Middle frontal gyrus (tissue), 1 donor: Measurements from ENCODE around the gene TINAG.

Experiments used
- DNase-seq: peaks from one replicate; pipeline ENCODE4 v3.0.0-alpha.2; 2015; ENCODE audit warnings: low spot score; ENCODE audit errors: extremely low spot score

Gene TINAG

DNA sequence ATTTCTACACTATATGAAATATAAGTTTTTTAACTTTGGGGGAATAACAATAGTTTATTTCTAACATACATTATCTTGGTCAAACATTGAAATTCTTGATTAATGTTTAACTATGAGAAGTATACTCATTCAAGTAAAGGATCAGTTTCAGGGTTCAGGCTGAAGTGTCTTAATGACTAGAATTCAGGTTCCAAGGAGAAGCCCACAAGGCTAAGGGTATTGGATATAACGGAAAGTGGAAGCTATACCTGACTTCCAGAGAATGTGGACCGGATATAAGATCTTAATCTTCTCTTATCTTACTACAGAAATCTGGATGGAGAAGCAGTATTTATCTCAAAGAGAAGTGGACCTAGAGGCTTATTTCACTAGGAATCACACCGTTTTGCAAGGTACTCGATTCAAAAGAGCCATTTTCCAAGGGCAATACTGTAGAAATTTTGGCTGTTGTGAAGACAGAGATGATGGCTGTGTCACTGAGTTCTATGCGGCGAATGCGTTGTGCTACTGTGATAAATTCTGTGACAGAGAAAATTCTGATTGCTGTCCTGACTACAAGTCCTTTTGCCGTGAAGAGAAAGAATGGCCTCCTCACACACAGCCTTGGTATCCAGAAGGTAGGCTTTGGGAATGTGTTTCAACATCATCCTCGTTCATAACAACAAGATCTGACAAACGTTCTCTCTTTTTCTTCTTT is at the start of gene TINAG:
TINAG (plus strand) TSS at position 153 of the 697 bp plus-strand sequence; CDS start at position 263, 110 bp downstream.
- DNase-seq = no peak

GRCh38 chr6:54260025-54260424 is 48.2 kb upstream of the TINAG start:
- DNase-seq = no peak

GRCh38 chr6:54262499-54262898 is 45.7 kb upstream of the TINAG start:
- no peak for DNase-seq

GRCh38 chr6:54262971-54263370 is 45.3 kb upstream of the TINAG start:
- no peak for DNase-seq

GRCh38 chr6:54264581-54265272 is 43.5 kb upstream of the TINAG start:
- no peak for DNase-seq

DNA sequence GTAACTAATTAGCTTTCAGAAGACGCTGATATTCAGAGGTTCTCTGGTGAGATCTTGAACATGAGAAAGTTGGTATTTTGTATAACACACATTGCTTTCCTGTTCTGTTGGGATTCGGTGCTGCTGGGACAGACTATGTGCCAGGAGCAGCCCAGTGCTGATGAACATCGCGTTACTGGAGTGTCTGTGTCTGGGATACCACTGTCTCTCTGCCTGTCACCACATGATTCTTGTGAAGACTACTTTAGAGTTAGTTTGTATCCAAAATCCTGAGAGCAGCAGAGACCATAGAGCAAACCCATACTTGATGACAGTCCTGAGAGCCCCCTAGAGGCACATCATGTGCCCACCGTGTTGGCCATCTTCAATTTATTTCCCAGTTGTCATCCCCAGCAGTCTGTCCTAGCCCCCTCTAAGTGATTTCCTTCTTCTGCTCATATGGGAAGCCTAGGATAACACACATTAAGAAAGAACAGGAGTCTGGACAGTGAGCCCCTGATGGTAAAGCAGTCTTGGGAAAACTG is 41.8 kb upstream of the TINAG start:
- DNase-seq = no peak

DNA sequence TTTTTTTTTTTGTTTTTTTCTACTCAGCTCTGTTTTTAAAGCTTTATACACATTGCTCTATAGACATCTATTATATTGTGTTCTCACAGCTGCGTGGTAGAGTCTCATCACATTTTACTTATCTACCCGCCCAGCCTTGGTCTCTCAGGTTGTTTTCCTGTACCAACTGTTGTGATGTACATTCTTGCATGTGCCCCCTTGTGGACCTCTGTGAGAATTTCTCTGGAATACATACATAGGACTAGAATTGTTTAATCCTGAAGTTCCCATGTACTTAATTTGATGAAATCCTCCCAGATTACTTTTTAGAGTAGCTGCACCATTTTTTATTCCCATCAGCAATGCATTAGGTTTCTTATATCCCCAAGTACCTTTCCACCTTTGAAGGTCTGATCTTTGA is 40.4 kb upstream of the TINAG start:
- no peak for DNase-seq

DNA sequence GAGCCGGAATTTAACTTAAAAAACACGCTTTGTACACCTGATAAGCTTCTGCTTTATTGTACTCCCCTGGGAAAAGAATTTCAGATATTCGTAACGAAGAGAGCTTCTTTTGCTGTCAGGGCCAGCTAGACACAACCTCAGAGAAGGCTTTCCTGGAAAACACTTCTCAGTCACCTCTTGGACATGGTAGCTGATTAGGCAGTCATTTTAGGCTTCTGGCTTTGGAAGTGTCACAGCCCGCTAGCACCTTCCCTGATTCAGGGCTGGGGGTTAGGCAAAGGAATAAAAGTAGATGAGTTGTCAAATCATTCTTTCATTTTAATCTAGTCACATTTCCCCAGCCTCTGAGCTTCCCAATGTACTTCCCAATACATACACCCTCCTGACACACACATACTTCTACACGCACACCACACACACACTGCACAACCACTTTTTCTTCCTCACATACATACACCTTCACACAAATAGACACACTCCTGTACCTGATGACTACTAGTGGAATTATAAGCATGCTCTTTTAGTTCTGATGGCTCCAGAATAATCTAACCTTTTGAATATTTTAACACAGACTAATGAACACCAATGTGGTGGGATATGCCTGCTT is 34.9 kb upstream of the TINAG start:
- DNase-seq = no peak

DNA sequence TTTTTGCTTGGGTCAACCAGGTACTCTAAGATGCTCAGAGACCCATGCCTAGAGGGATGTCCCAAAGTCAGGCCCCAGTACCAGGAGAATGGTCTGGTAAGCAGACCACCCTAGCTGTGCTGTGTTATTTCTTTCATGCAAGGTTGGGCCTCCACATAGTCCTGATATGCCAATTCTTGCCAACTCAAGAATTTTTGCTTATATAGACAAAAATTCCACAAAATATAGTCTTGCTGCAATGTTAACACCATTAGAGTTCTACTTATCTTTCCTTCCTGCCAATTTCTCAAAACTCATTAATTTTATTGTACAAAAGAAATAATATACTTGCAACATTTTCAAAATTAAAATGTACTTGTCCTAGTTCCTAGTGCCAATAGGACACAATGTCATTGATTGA is 33.9 kb upstream of the TINAG start:
- DNase-seq = no peak

- no peak for DNase-seq
These were observed 26.1 kb upstream of the TINAG start for GRCh38 chr6:54282186-54282585.

DNA sequence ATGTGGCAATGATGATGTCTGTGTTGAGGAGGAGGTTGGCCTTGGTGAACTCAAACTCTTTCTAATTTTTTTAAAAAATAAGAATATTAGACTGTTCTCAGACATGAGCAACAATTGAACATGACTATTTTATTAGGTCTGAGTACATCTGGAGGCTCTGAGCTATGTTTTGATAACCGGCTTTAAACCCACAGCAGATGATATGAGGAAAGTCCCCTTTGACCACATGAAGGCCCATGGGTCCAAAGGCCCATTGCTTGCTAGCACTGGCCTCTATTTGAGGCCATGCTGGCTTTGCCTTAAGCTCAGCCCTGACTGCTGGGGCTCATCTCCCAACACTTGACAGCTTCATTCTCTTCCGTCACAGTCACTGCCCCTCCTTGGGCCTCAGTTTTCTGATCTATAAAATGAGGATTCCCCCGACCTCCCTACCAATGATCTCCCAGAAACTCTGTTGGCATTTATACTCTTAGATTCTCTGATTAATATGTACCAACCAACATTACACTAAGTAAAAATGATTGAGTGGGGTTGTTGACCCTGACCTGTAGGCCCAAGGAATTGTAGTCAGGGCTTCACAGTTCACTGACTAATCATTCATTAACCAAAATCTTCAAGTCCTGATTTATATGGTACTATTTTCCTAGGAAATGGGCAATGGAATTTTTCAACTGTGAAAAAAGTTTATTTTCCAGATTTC is 23.9 kb upstream of the TINAG start:
- DNase-seq = no peak

DNA sequence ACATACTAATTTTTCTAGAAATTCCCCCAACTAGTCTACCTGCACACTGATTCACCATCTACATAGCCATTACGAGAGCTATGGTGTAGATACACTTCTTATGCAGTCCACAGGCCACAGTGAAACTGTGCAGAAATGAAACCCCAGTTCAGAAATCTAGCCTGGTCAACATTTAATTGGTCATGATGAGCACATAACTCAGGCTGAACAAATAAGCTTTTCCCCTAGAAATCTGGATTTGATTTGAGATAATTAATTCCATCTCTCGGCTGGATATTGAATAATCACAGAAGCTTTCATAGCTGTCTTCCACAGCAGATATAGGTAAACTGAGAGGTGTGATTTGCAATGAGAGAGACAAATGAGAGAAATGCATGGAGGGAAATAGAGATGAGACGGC is 22.6 kb upstream of the TINAG start:
- DNase-seq = no peak

GRCh38 chr6:54286141-54286540 is 22.1 kb upstream of the TINAG start:
- no peak for DNase-seq

DNA sequence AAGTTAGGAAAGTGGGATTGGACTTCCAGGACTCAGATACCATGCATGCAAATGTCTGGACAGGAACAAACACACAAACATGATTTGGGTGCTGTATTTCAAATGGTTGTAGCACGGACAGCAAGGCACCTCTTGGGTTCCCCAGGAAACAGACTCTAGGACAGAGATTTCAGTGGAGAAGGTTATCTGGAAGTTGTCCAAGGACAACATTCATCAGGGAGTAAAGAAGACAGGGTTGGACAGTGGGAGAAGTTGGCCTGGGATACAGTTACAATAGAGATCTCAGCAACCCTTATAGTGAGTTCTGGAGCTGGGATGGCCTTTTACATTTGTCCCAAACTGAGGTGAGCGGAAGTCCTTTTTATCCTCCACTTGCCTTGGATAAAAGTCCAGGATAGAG is 19.8 kb upstream of the TINAG start:
- DNase-seq = no peak

DNA sequence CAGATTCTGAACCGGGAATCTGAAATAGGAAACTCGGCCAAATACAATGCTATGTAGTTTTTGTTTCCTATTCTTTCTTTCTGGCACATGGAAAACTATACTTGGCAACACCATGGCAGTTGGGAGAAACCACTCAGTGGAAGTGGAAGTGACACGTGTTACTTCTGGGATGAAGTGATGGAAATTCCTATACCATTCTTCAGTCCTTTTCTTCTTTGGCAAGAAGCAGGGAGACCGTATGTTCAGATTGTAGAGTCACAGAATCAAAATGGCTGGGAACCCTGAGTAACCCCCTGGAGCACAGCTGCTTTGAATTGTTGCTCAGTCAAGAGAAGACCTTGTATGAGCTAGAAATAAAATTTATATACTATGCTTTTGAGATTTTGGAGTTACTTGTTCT is 18.8 kb upstream of the TINAG start:
- DNase-seq = no peak

- no peak for DNase-seq
These were observed 17.1 kb upstream of the TINAG start for GRCh38 chr6:54291146-54291545.

DNA sequence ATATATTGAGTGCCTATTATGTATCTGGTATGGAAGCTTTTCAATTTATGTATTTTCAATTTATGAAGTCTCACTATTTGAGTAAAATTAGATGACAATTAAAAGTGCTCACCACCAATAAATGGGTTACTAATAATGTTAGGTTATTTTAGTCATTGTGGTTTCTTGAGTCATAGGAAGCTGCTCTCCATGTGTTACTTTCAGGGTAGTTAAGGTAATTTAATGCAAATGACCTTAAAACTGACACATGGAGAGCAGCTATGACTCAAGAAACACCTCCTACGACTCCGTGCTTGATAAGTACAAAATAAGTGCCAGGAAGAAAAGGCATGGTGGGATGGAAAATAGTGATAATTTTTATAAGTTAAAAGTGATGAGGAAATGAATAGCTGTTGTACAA is 16.5 kb upstream of the TINAG start:
- DNase-seq = no peak

GRCh38 chr6:54294965-54295532 is 13.2 kb upstream of the TINAG start:
- DNase-seq = no peak

DNA sequence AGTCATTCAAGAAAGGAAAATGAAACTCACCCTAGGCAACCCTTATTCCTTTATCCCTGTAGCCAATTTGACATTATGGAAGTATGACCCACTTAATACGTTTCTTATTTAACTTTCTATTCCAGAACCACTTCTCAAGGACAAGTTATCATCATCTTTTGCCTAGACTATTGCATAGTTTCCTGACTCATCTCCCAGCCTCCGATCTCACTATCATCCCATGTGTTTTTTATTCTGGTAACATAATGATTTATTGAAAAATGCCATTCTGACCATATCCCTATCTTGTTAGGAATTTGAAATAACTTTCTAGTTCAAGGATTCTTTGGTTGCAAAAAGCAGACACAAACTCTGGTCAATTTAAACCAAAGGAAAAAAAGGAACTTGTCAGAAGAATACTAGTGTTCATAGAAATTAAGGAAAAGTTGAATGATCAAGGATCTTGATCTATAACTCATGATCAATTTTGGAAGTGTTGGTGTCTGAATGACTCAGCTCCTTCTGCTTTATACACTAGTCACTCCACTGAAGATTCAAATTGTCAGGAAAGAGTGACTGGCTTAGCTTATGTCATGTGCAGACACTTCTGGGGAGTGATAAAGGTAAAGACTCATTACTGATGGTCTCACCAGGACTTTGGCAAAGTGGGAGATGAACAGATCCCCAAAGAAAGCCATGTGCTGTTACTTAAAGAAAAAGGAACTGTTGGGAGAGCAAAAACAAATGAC is 8.5 kb upstream of the TINAG start:
- no peak for DNase-seq

GRCh38 chr6:54301770-54302169 is 6.5 kb upstream of the TINAG start:
- no peak for DNase-seq

DNA sequence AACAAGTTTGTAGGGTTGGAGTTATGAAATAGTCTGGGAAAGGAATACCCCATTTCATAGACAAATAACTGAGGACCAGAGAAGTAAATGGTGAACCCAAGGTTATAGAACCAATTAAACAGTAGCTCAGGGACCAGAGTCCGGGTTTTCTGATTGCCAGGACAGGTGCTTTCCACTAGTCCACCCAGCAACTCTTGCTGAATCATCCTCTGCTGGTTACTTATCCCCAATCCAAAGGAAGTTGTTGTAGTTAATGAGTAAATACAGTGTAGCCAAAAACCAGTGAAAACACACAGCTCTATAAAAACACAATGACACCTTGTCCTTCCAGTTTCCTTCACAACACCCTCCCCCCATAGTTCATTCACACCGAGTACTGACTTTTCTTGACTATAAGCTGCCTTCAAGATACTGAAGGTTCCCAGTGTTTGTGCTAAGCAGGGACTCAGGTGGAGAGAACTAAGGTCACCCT is 766 bp upstream of the TINAG start:
- DNase-seq = no peak
